ENCODE data around the gene RARB. TPM values are rescaled to one million over a fixed set of nuclear protein-coding genes. Genes with fewer than 3 reads are reported as not detected.

RARB gene
- total RNA-seq, 1 experiment from 2014 or later, result 2.0 TPM

- Histone ChIP-seq H3K36me3 (replicated peaks; ENCODE audit: control insufficient read depth, insufficient read depth, low read length) (no peaks in the 10 kb centered on the region), H3K27me3 (ENCODE audit: control insufficient read depth, insufficient read depth, low read length) (no peaks in the 10 kb centered on the region), H3K4me3 (ENCODE audit: insufficient read depth, low read depth, low read length) (no peak overlapping the region)
Observed at GRCh38 chr3:25405335-25405734, 22.7 kb upstream of the RARB start.

GRCh38 chr3:25410703-25411102, 17.4 kb upstream of the RARB start:
- Histone ChIP-seq H3K27me3 (ENCODE audit: control insufficient read depth, insufficient read depth, low read length) (no peaks in the 10 kb centered on the region), H3K4me3 (ENCODE audit: insufficient read depth, low read depth, low read length) (no peak overlapping the region), H3K36me3 (replicated peaks; ENCODE audit: control insufficient read depth, insufficient read depth, low read length) (no peaks in the 10 kb centered on the region)
- DNase-seq, result no peak

More at GRCh38 chr3:25405335-25405734, 22.7 kb upstream of the RARB start:
- DNase-seq, result no peak

- DNase-seq, result no peak
- Histone ChIP-seq H3K36me3 (replicated peaks; ENCODE audit: control insufficient read depth, insufficient read depth, low read length) (no peaks in the 10 kb centered on the region), H3K4me3 (ENCODE audit: insufficient read depth, low read depth, low read length) (no peak overlapping the region), H3K27me3 (ENCODE audit: control insufficient read depth, insufficient read depth, low read length) (no peaks in the 10 kb centered on the region)
Observed at GRCh38 chr3:25412269-25412668, 15.8 kb upstream of the RARB start.

GRCh38 chr3:25416176-25416575, 11.9 kb upstream of the RARB start:
- Histone ChIP-seq H3K4me3 (ENCODE audit: insufficient read depth, low read depth, low read length) (no peak overlapping the region), H3K27me3 (ENCODE audit: control insufficient read depth, insufficient read depth, low read length) (no peaks in the 10 kb centered on the region), H3K36me3 (replicated peaks; ENCODE audit: control insufficient read depth, insufficient read depth, low read length) (no peaks in the 10 kb centered on the region)
- DNase-seq, result no peak

GRCh38 chr3:25418596-25418995, 9.5 kb upstream of the RARB start:
- no peak overlapping the region for H3K4me3 ChIP-seq (ENCODE audit: insufficient read depth, low read depth, low read length)
- H3K36me3 ChIP-seq (replicated peaks; ENCODE audit: control insufficient read depth, insufficient read depth, low read length), result no peaks in the 10 kb centered on the region
- no peaks in the 10 kb centered on the region for H3K27me3 ChIP-seq (ENCODE audit: control insufficient read depth, insufficient read depth, low read length)
- DNase-seq, result no peak

GRCh38 chr3:25419251-25419650, 8.8 kb upstream of the RARB start:
- DNase-seq, result no peak
- H3K4me3 ChIP-seq (ENCODE audit: insufficient read depth, low read depth, low read length), result no peak overlapping the region
- no peaks in the 10 kb centered on the region for H3K27me3 ChIP-seq (ENCODE audit: control insufficient read depth, insufficient read depth, low read length)
- H3K36me3 ChIP-seq (replicated peaks; ENCODE audit: control insufficient read depth, insufficient read depth, low read length), result no peaks in the 10 kb centered on the region

- Histone ChIP-seq H3K27me3 (ENCODE audit: control insufficient read depth, insufficient read depth, low read length) (no peaks in the 10 kb centered on the region), H3K36me3 (replicated peaks; ENCODE audit: control insufficient read depth, insufficient read depth, low read length) (no peaks in the 10 kb centered on the region), H3K4me3 (ENCODE audit: insufficient read depth, low read depth, low read length) (no peak overlapping the region)
- DNase-seq, result peak; percentile 36
Observed at GRCh38 chr3:25420147-25420546, 7.9 kb upstream of the RARB start.

- no peaks in the 10 kb centered on the region for H3K27me3 ChIP-seq (ENCODE audit: control insufficient read depth, insufficient read depth, low read length)
- H3K4me3 ChIP-seq (ENCODE audit: insufficient read depth, low read depth, low read length), result no peak overlapping the region
- H3K36me3 ChIP-seq (replicated peaks; ENCODE audit: control insufficient read depth, insufficient read depth, low read length), result no peaks in the 10 kb centered on the region
- no peak for DNase-seq
Observed at GRCh38 chr3:25420885-25421284, 7.2 kb upstream of the RARB start.

- DNase-seq, result no peak
- Histone ChIP-seq H3K4me3 (ENCODE audit: insufficient read depth, low read depth, low read length) (no peak overlapping the region), H3K27me3 (ENCODE audit: control insufficient read depth, insufficient read depth, low read length) (no peaks in the 10 kb centered on the region), H3K36me3 (replicated peaks; ENCODE audit: control insufficient read depth, insufficient read depth, low read length) (no peaks in the 10 kb centered on the region)
Observed at GRCh38 chr3:25421747-25422146, 6.3 kb upstream of the RARB start.

GRCh38 chr3:25423780-25424588, 4.1 kb upstream of the RARB start:
- Histone ChIP-seq H3K36me3 (replicated peaks; ENCODE audit: control insufficient read depth, insufficient read depth, low read length) (no peaks in the 10 kb centered on the region), H3K4me3 (ENCODE audit: insufficient read depth, low read depth, low read length) (no peak overlapping the region), H3K27me3 (ENCODE audit: control insufficient read depth, insufficient read depth, low read length) (peaks cover 2% of the 10 kb centered on the region; the same call in 1 of the 2 replicates)
- no peak for DNase-seq

GRCh38 chr3:25424614-25425013, 3.4 kb upstream of the RARB start:
- no peak for DNase-seq
- Histone ChIP-seq H3K27me3 (ENCODE audit: control insufficient read depth, insufficient read depth, low read length) (peaks cover 2% of the 10 kb centered on the region; the same call in 1 of the 2 replicates), H3K36me3 (replicated peaks; ENCODE audit: control insufficient read depth, insufficient read depth, low read length) (no peaks in the 10 kb centered on the region), H3K4me3 (ENCODE audit: insufficient read depth, low read depth, low read length) (no peak overlapping the region)

GRCh38 chr3:25426408-25426807, 1.7 kb upstream of the RARB start:
- Histone ChIP-seq H3K4me3 (ENCODE audit: insufficient read depth, low read depth, low read length) (no peak overlapping the region), H3K27me3 (ENCODE audit: control insufficient read depth, insufficient read depth, low read length) (peaks cover 2% of the 10 kb centered on the region; the same call in 1 of the 2 replicates), H3K36me3 (replicated peaks; ENCODE audit: control insufficient read depth, insufficient read depth, low read length) (no peaks in the 10 kb centered on the region)
- DNase-seq, result peak; percentile 37

GRCh38 chr3:25427155-25427554, 908 bp upstream of the RARB start:
- no peak for DNase-seq
- H3K4me3 ChIP-seq (ENCODE audit: insufficient read depth, low read depth, low read length), result peak overlapping the region; percentile 60; the same call in 1 of the 2 replicates
- H3K27me3 ChIP-seq (ENCODE audit: control insufficient read depth, insufficient read depth, low read length), result peaks cover 2% of the 10 kb centered on the region; the same call in 1 of the 2 replicates
- H3K36me3 ChIP-seq (replicated peaks; ENCODE audit: control insufficient read depth, insufficient read depth, low read length), result no peaks in the 10 kb centered on the region

GRCh38 chr3:25427563-25427941, 511 bp upstream of the RARB start:
- no peaks in the 10 kb centered on the region for H3K36me3 ChIP-seq (replicated peaks; ENCODE audit: control insufficient read depth, insufficient read depth, low read length)
- peak overlapping the region; percentile 60 for H3K4me3 ChIP-seq (ENCODE audit: insufficient read depth, low read depth, low read length)
- no peak for DNase-seq

GRCh38 chr3:25428789-25429335, 799 bp downstream of the RARB start:
- H3K4me3 ChIP-seq (ENCODE audit: insufficient read depth, low read depth, low read length), result peak overlapping the region; percentile 60
- H3K36me3 ChIP-seq (replicated peaks; ENCODE audit: control insufficient read depth, insufficient read depth, low read length), result no peaks in the 10 kb centered on the region
- no peak for DNase-seq
- H3K27me3 ChIP-seq (ENCODE audit: control insufficient read depth, insufficient read depth, low read length), result peaks cover 2% of the 10 kb centered on the region; the same call in 1 of the 2 replicates

More at GRCh38 chr3:25427563-25427941, 511 bp upstream of the RARB start:
- H3K27me3 ChIP-seq (ENCODE audit: control insufficient read depth, insufficient read depth, low read length), result peaks cover 2% of the 10 kb centered on the region; the same call in 1 of the 2 replicates

Data from H7 (cell line).